Heart left ventricle (tissue), 16 donors: ENCODE data around the gene NSF. TPM values are rescaled to one million over a fixed set of nuclear protein-coding genes. Genes with fewer than 3 reads are reported as not detected.

ENCODE experiments used
- ATAC-seq, 4 donors: fragments of 200-7000 bp; cut with Tn5 transposase; one replicate each; pipeline ENCODE4 v1.9.1; 2020 to 2022; ENCODE audit warnings: moderate library complexity in 4 of 4, mild to moderate bottlenecking in 3 of 4, moderate number of reproducible peaks in 1 of 4
- DNase-seq, 5 donors: peaks; one replicate each; pipeline ENCODE4 v3.0.0-alpha.2; 2020
- H3K27ac ChIP-seq, 12 donors: fragments of 200-600 bp; sonication (generic) in 4 of 12; one replicate each; pipeline versions ENCODE4 v1.5.0 to v1.8.0; 2016 to 2022; ENCODE audit warnings: mild to moderate bottlenecking in 2 of 12
- H3K27me3 ChIP-seq, 9 donors: fragments of 200-600 bp; sonication (generic) in 2 of 9; one replicate each; pipeline versions ENCODE4 v1.5.1 to v1.8.0; 2016 to 2022; ENCODE audit warnings: mild to moderate bottlenecking in 3 of 9
- H3K36me3 ChIP-seq, 9 donors: fragments of 200-600 bp; sonication (generic) in 2 of 9; one replicate each; pipeline versions ENCODE4 v1.5.0 to v1.8.0; 2018 to 2022; ENCODE audit warnings: mild to moderate bottlenecking in 2 of 9
- H3K4me1 ChIP-seq, 12 donors: fragments of 200-600 bp; sonication (generic) in 4 of 12; one replicate each; pipeline versions ENCODE4 v1.5.0 to v1.8.0; 2016 to 2022; ENCODE audit warnings: mild to moderate bottlenecking in 3 of 12
- H3K4me3 ChIP-seq, 12 donors: fragments of 200-600 bp; sonication (generic) in 4 of 12; one replicate each; pipeline versions ENCODE4 v1.5.0 to v1.8.0; 2017 to 2022; ENCODE audit warnings: mild to moderate bottlenecking in 9 of 12, moderate library complexity in 4 of 12
- H3K9me3 ChIP-seq, 12 donors: fragments of 200-600 bp; sonication (generic) in 4 of 12; one replicate each; pipeline versions ENCODE4 v1.5.0 to v1.8.0; 2016 to 2022; ENCODE audit warnings: mild to moderate bottlenecking in 1 of 12
- CTCF ChIP-seq, 12 donors: fragments of 200-600 bp; sonication (generic) in 4 of 12; IDR thresholded peaks; one replicate each; pipeline versions ENCODE4 v1.5.0 to v1.8.0; 2018 to 2022; ENCODE audit warnings: antibody characterized with exemption in 12 of 12, mild to moderate bottlenecking in 5 of 12
- POLR2A ChIP-seq, 2 donors: fragments of 450-650 bp; IDR thresholded peaks; one replicate each; pipeline ENCODE4 v1.6.1; 2017; ENCODE audit warnings: antibody characterized with exemption in 2 of 2, mild to moderate bottlenecking in 2 of 2, moderate library complexity in 2 of 2
- WGBS, 4 donors: extraction: QIAGEN DNeasy Blood & Tissue Kit in 2 of 4; methylation state at CpG; one replicate each; pipeline versions ENCODE4 v1.1.5 to v1.1.7; 2013 to 2018; 5-methylcytosine and 5-hydroxymethylcytosine counted together
- intact Hi-C, 10 donors: fragments of 100-400 bp; cut with DNase I; formaldehyde crosslinking; loops; one replicate each; pipeline versions ENCODE4 v1.11.1 to v1.14.2; 2022
- polyA plus RNA-seq, 2 donors: library from polyadenylated mRNA; stranded (reverse); fragments of 200-250 nt; gene quantifications; one replicate each; pipeline ENCODE4 v1.2.3, GENCODE V29; 2013
- total RNA-seq, 9 donors: library from RNA; depleted of rRNA in 2 of 9; stranded (reverse); fragments of >200 nt in 2 of 9; fragmentation: NEBNext Ultra II Directional in 3 of 9; extraction: Animal tissue kit (Norgen Biotek cat#: 25700) in 3 of 9; gene quantifications; one replicate each; pipeline versions ENCODE4 v1.1.0 to v1.2.4, GENCODE V29; 2016 to 2023
- donor health status: ischemic (EF 13 %, LVEDD 7.1; RV severe dilation, severe dysfunction).
- donor health status: healthy with polysubstance abuse.
- donor health status: DM: no; HTN: yes; CAD: no.
- donor health status: DM: no; HTN: no; CAD: no.
- donor health status: ischemic (EF 25% LVEDD 6.9; RV normal size, moderate dysfunction).
- donor health status: ischemic (EF 25% LVEDD 5.7; RV mildly dilated, moderate dysfunction).
- donor health status: healthy.
- donor health status: DM: yes; HTN: yes; CAD: no.
- donor health status: ischemic (EF 35%, LVEDD 5.7; RV mildly dilated, moderate dysfunction).
- donor health status: nonischemic (EF 11% LVEDD 7.7; RV severe dilation, severe dysfunction).
- donor health status: DM: yes; HTN: yes; CAD: no.
- donor health status: PGD.
- donor health status: ischemic (EF 29% LVEDD 5.4; RV normal size, mild dysfunction).
- donor health status: nonischemic (EF 23%, LVEDD 6.1; RV moderate dilation, normal function).

The NSF gene
- total and polyA plus RNA-seq, 11 donors, result 5.4 to 33.9 (median 21.0) TPM

GRCh38 chr17:46759141-46759540, 168.7 kb downstream of the NSF start:
- Histone ChIP-seq H3K27ac (no peak overlapping the region), H3K4me3 (no peak overlapping the region), H3K9me3 (no peaks in the 10 kb centered on the region), H3K36me3 (peaks cover 0 to 57% (median 29%) of the 10 kb centered on the region in 9 donors), H3K4me1 (peaks cover 0 to 6% (median 1%) of the 10 kb centered on the region in 12 donors), H3K27me3 (no peaks in the 10 kb centered on the region)
- no peak for ATAC-seq
- 92 to 94% (median 93%) methylated on average over 9 of the region's 9 CpGs for WGBS, 4 donors
- intact Hi-C loops, result no loop called here
- DNase-seq, result no peak
- TF ChIP-seq CTCF (IDR thresholded peaks at IDR 0.05) (no peak), POLR2A (IDR thresholded peaks at IDR 0.05) (no peak)

GRCh38 chr17:46763416-46763815, 172.9 kb downstream of the NSF start:
- WGBS, 4 donors, result 77 to 88% (median 80%) methylated on average over 3 of the region's 3 CpGs
- H3K4me3 ChIP-seq, result no peak overlapping the region
- H3K27ac ChIP-seq, result no peak overlapping the region
- intact Hi-C loops, result loop anchor here in 3 of 10 donors (2.0 to 10.0 kb wide), 3 partner anchors 19 to 51 kb away; partner anchors contain the start of gene WNT3 (in 1 of the 3)
- ATAC-seq (no peak), DNase-seq (no peak)
- H3K27me3 ChIP-seq, result no peaks in the 10 kb centered on the region
- H3K4me1 ChIP-seq, result peaks cover 7 to 24% (median 18%) of the 10 kb centered on the region in 12 donors
- H3K36me3 ChIP-seq, result peaks cover 0 to 14% (median under 1%) of the 10 kb centered on the region in 9 donors
- TF ChIP-seq POLR2A (IDR thresholded peaks at IDR 0.05) (no peak), CTCF (IDR thresholded peaks at IDR 0.05) (no peak)
- no peaks in the 10 kb centered on the region for H3K9me3 ChIP-seq

DNA sequence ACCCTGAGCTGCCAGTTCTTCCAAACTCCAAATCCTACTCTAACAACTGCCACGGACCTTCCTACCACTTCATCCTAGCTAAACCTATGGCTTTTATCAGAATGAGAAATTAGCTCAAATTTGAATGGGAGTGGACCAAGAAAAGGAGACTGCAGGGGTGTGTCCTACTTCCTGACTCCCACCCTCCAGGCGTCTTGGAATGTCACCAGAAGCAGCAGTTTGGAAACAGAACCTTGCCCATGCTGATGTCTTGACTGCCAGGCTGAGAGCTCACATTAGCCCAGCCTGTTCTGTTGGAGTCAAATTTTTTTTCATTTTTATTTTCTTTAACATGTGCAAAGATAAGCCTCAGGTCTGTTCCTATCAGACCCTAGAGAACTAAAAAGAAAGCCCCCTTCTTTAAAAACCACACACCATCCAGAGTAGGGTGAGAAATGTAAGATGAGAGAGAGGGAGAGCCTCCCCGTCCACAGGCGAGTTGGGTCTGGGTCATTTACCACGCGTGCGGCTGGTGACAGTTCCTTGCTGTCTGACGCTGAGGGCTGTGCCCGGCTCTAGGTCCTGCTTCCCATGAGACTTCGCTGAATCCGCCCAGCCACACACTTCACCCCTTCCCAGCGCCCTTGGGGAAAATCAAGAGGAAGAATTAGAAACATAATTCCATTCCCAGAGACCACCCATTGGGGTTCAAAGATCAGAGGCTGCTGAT, 173.7 kb downstream of the NSF start:
- intact Hi-C loops, result loop anchor here in 3 of 10 donors (2.0 to 10.0 kb wide), 3 partner anchors 19 to 51 kb away; partner anchors contain the start of gene WNT3 (in 1 of the 3)
- Histone ChIP-seq H3K4me1 (peaks cover 7 to 24% (median 18%) of the 10 kb centered on the region in 12 donors), H3K27me3 (no peaks in the 10 kb centered on the region), H3K4me3 (no peak overlapping the region), H3K27ac (peak overlapping the region in 8 of 12 donors; percentile 31 to 64 (median 46)), H3K9me3 (no peaks in the 10 kb centered on the region), H3K36me3 (peaks cover 0 to 8% (median 0%) of the 10 kb centered on the region in 9 donors)
- WGBS, 4 donors, result 56 to 80% (median 64%) methylated on average over 12 of the region's 12 CpGs
- no peak for TF ChIP-seq POLR2A (IDR thresholded peaks at IDR 0.05)
- TF ChIP-seq CTCF (IDR thresholded peaks at IDR 0.05), result no peak
- ATAC-seq (peak in 2 of 4 donors; percentile 5 to 28), DNase-seq (no peak)

GRCh38 chr17:46764709-46765401, 174.4 kb downstream of the NSF start:
- intact Hi-C loops, result loop anchor here in 2 of 10 donors (10.0 kb wide), 2 partner anchors 50 kb away; partner anchors contain the start of gene WNT3 (in 1 of the 2)
- DNase-seq, result peak; percentile 69 to 83 (median 80)
- Histone ChIP-seq H3K4me3 (no peak overlapping the region), H3K36me3 (peaks cover 0 to under 1% (median 0%) of the 10 kb centered on the region in 9 donors), H3K4me1 (peaks cover 7 to 24% (median 18%) of the 10 kb centered on the region in 12 donors), H3K27ac (peak overlapping the region; percentile 24 to 64 (median 44)), H3K27me3 (peaks cover 0 to 7% (median 0%) of the 10 kb centered on the region in 9 donors), H3K9me3 (no peaks in the 10 kb centered on the region)
- peak; percentile 83 to 94 (median 91) for ATAC-seq
- TF ChIP-seq POLR2A (IDR thresholded peaks at IDR 0.05) (no peak), CTCF (IDR thresholded peaks at IDR 0.05) (no peak)
- 18 to 28% (median 23%) methylated on average over 13 of the region's 13 CpGs for WGBS, 4 donors
